Hepatic stellate cell (primary cell): ENCODE results near the gene SLC13A5.
A peak's percentile ranks its signal among the peaks of the same experiment; 100 is the strongest.
"Not testable (repeated sequence)": the region's sequence is repeated elsewhere in the genome, so short reads cannot be mapped to it uniquely, and the experiment has no call there.

Experiments
- DNase-seq: peaks from one replicate; pipeline ENCODE4 v3.0.0; 2011; ENCODE audit warnings: low spot score

Gene SLC13A5

GRCh38 chr17:6683730-6684459 lies 29.3 kb downstream of the SLC13A5 start:
- DNase-seq: no peak

GRCh38 chr17:6683081-6683684 lies 30.0 kb downstream of the SLC13A5 start:
- no peak for DNase-seq

GRCh38 chr17:6682339-6682738 lies 30.8 kb downstream of the SLC13A5 start:
- no peak for DNase-seq

GRCh38 chr17:6681671-6682070 lies 31.5 kb downstream of the SLC13A5 start:
- DNase-seq: no peak

GRCh38 chr17:6681176-6681575 lies 32.0 kb downstream of the SLC13A5 start:
- DNase-seq: no peak

GRCh38 chr17:6679241-6679640 lies 33.9 kb downstream of the SLC13A5 start:
- DNase-seq: no peak

- DNase-seq: no peak
These were observed 35.2 kb downstream of the SLC13A5 start for GRCh38 chr17:6677946-6678345.

GRCh38 chr17:6677158-6677831 lies 35.9 kb downstream of the SLC13A5 start:
- peak; percentile 54 for DNase-seq

GRCh38 chr17:6676802-6677157 lies 36.4 kb downstream of the SLC13A5 start:
- no peak for DNase-seq

GRCh38 chr17:6675201-6675825 lies 37.9 kb downstream of the SLC13A5 start:
- DNase-seq: no peak

- DNase-seq: no peak
These were observed 38.6 kb downstream of the SLC13A5 start for GRCh38 chr17:6674586-6674985.

GRCh38 chr17:6671431-6671830 lies 41.7 kb downstream of the SLC13A5 start:
- DNase-seq: no peak

- DNase-seq: no peak
These were observed 42.2 kb downstream of the SLC13A5 start for GRCh38 chr17:6670999-6671398.

GRCh38 chr17:6670571-6670970 lies 42.6 kb downstream of the SLC13A5 start:
- no peak for DNase-seq

GRCh38 chr17:6669479-6670212 lies 43.5 kb downstream of the SLC13A5 start:
- DNase-seq: no peak

- DNase-seq: no peak
These were observed 44.3 kb downstream of the SLC13A5 start for GRCh38 chr17:6668727-6669425.

- no peak for DNase-seq
These were observed 45.0 kb downstream of the SLC13A5 start for GRCh38 chr17:6668219-6668618.

GRCh38 chr17:6667516-6667915 lies 45.7 kb downstream of the SLC13A5 start:
- no peak for DNase-seq

GRCh38 chr17:6666557-6666956 lies 46.6 kb downstream of the SLC13A5 start:
- no peak for DNase-seq

- DNase-seq: peak; percentile 85
These were observed 47.1 kb downstream of the SLC13A5 start for GRCh38 chr17:6666077-6666521.

- DNase-seq: not testable (repeated sequence)
These were observed 50.0 kb downstream of the SLC13A5 start for GRCh38 chr17:6663200-6663599.

GRCh38 chr17:6661464-6661848 lies 51.7 kb downstream of the SLC13A5 start:
- DNase-seq: no peak
